AG04449 (cell line): ENCODE data around the gene PPL.

Experiments used
- CTCF ChIA-PET: fragments of 350-600 bp; formaldehyde crosslinking; extraction: SDS; loops from one replicate; lab custom pipeline; 2021; ENCODE audit warnings: antibody characterized with exemption; lab: Yijun Ruan, JAX
- POLR2A ChIA-PET: fragments of 400-600, 350-600 bp; formaldehyde crosslinking; extraction: SDS; loops from one replicate; lab custom pipeline; 2020; ENCODE audit warnings: antibody characterized with exemption, inconsistent platforms; lab: Yijun Ruan, JAX
- DNase-seq: peaks from one replicate; pipeline ENCODE4 v3.0.0-alpha.2; 2010; ENCODE audit warnings: low read depth, low spot score
- H3K4me3 ChIP-seq: 2 replicates; pipeline ENCODE4 v1.5.1; 2011; ENCODE audit warnings: low read depth, mild to moderate bottlenecking, control low read depth, low read length
- TF ChIP-seq, protein P1 (sequence below): IDR thresholded peaks from one replicate; pipeline ENCODE4 v1.5.1; 2011; ENCODE audit warnings: mild to moderate bottlenecking, moderate library complexity, low read length, control low read depth, inconsistent platforms; ENCODE audit not compliant: insufficient read depth; ENCODE audit errors: missing control alignments

Gene PPL

DNA sequence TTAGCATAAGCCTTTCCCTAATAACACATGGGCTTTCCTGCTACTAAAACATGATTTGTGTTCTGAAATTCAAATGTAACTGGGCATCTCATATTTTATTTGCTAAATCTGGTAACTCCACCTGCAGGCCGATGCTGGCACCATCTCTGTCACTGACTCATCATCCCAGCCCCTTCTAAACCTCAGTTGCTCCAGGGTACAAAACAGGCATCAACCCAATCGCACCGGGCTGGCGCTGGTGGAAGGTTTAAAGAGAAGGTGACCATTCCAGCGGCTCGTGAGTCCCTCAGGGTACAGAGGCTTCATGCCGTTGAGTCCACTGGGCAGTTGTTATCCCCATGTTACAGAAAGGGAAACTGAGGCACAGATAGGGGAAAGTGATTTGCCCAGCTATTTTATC, 27.1 kb downstream of the PPL start:
- no peak overlapping the region for H3K4me3 ChIP-seq
- TF ChIP-seq, protein P1, sequence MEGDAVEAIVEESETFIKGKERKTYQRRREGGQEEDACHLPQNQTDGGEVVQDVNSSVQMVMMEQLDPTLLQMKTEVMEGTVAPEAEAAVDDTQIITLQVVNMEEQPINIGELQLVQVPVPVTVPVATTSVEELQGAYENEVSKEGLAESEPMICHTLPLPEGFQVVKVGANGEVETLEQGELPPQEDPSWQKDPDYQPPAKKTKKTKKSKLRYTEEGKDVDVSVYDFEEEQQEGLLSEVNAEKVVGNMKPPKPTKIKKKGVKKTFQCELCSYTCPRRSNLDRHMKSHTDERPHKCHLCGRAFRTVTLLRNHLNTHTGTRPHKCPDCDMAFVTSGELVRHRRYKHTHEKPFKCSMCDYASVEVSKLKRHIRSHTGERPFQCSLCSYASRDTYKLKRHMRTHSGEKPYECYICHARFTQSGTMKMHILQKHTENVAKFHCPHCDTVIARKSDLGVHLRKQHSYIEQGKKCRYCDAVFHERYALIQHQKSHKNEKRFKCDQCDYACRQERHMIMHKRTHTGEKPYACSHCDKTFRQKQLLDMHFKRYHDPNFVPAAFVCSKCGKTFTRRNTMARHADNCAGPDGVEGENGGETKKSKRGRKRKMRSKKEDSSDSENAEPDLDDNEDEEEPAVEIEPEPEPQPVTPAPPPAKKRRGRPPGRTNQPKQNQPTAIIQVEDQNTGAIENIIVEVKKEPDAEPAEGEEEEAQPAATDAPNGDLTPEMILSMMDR, result no peak
- CTCF ChIA-PET, result no interaction called here
- POLR2A ChIA-PET, result no interaction called here
- no peak for DNase-seq

DNA sequence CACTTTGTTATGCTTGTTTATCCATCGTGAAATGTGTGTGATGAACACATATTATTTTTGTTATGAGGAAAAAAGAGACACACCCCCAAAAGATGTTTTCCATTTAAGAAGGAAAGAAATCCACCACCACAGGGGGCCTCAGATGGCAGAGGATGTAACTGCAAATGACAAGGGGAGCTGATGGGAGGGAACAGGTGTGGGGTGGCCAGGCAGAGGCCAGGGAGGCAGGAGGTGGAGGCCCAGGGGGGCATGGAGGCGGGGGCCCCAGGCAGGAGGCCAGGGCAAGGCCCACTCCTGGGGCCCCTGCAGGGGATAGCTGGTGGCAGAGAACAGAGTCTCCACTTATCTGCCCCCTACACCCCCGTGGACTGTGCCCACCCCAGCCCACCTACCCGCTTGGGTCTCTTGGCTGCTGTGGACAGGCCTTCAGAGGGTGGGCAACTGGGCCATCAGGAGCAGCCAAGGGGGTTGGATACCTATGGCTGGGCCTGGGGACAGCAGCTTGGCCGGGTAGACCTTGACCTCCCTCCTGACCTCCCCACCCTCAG, 28.0 kb downstream of the PPL start:
- TF ChIP-seq, protein P1, result no peak
- no peak overlapping the region for H3K4me3 ChIP-seq
- DNase-seq, result no peak
- ChIA-PET CTCF (no interaction called here), POLR2A (no interaction called here)

DNA sequence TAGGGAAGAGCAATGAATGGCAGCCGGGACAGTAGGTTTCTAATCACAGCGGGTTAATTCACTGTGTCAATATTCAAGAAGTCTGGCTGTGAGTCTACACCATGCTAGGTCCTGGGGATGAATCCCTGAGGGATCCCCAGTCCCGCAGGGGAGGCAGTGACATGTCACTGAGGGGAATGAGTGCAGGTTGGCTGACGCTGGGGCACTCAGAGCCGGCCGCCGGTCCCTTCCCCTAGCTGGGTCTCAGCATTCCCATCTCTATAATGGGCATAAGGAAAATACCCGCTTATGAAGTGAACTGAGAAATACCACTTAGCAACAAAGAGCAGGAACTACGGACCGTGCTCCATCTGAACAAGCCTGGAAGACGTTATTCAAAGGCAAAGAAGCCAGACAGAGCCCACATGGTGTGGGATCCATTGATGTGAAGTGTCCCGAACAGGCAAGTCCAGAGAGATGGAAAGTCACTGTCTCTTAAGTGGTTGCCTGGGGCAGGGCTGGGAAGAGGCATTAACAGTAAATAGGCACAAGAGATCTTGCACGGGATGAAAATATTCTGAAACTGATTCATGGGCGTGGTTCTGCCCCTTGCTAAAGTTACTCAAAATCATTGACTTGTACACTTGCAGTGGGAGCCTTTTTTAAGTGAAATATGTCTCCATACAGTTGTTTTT, 31.9 kb downstream of the PPL start:
- H3K4me3 ChIP-seq, result no peak overlapping the region
- no peak for DNase-seq
- CTCF ChIA-PET, result no interaction called here
- TF ChIP-seq, protein P1, result no peak
- POLR2A ChIA-PET, result no interaction called here

DNA sequence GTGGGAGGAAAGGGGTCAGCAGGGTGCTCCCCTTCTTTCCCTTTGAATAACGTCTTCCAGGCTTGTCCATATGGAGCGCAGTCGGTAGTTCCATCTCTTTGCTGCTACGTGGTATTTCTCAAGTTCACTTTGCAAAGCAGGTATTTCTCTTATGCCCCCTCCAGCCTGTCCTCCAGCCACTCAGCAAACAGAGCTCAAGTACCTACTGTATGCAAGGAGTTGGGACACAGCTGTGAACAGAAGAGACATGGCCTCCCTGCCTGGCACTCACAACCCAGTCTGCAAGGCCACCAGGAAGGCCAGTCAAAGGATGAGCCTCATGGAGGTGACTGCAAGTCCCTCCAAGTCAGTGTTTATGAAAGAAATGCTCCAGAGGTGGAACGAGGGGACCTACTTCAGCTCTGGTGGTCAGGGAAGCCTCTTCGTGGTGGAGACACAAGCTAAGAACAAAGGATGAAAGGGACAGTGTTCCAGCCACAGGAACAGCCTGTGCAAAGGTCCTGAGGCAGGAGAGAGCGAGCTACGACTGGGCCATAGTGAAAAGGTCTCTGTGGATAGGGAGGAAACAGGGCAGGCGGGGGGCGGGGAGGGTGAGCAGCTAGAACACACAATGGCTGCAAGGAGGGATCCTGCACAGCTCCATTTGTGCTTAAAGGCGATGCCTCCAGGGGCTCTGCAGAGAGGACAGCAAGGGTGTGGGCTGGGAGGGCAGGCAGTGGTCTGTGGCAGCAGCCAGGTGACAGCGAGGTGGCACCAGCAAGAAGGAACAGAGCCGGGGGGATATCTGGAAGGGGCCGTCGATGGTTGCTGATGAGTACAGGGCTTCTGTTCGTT, 32.6 kb downstream of the PPL start:
- ChIA-PET POLR2A (no interaction called here), CTCF (no interaction called here)
- no peak for DNase-seq
- no peak overlapping the region for H3K4me3 ChIP-seq
- TF ChIP-seq, protein P1, result no peak

DNA sequence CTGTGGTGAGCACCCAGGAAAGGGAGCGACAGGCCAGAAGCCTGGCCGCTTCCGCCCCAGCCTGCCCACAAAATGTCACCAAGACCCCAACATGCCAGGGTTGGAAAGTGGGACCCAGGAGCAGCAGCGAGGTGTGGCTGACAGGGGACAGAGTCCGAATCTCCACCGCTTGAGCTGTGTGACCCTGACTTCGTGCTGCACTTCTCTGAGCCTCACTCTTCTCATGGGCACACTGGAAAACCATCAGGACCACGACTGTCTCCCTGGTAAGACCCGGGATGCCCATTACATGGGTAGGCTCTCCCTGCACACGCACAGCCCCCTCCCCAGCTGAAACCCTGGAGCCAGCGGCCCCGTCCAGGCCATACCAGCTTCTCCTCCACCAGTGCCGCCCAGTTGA, 34.9 kb downstream of the PPL start:
- ChIA-PET CTCF (no interaction called here), POLR2A (interaction anchor here (0.5 kb wide), 1 partner anchor 25 kb away, joined by 3 read pairs; no protein-coding TSS in a partner anchor)
- DNase-seq, result no peak
- TF ChIP-seq, protein P1, result no peak
- H3K4me3 ChIP-seq, result no peak overlapping the region

DNA sequence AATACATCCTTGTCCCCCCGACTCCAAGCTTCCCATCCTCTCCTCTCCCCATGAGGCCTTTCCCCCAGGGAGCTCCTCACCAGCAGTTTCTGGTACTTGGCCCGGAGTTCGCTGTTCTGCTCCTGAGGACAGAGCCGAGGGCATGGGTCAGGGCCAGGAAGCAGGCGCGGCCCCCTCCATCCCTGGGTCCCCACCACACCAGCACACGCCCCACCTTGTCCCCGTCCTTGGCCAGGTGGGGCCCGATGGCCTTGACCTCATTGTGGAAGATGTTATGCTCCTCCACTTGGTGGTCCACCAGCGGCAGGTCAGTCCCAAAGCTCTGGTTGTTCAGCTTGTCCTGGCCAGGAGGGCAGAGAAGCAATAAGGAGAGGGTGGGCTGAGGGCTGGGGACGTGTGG, 36.2 kb downstream of the PPL start:
- H3K4me3 ChIP-seq, result no peak overlapping the region
- ChIA-PET CTCF (no interaction called here), POLR2A (no interaction called here)
- TF ChIP-seq, protein P1, result no peak
- no peak for DNase-seq
